Upper lobe of right lung (tissue), 1 donor: ENCODE results near the gene DCST2. TPM values are rescaled to one million over a fixed set of nuclear protein-coding genes. Genes with fewer than 3 reads are reported as not detected.
A peak's percentile ranks its signal among the peaks of the same experiment; 100 is the strongest.

Source experiments
- ATAC-seq: fragments of 200-7000 bp; cut with Tn5 transposase; one replicate; pipeline ENCODE4 v1.9.1; 2020; ENCODE audit warnings: mild to moderate bottlenecking, moderate library complexity
- DNase-seq: peaks from one replicate; pipeline ENCODE4 v3.0.0-alpha.2; 2020
- H3K27ac ChIP-seq: fragments of 200-600 bp; one replicate; pipeline ENCODE4 v1.8.0; 2022
- H3K27me3 ChIP-seq: fragments of 200-600 bp; one replicate; pipeline ENCODE4 v1.8.0; 2022; ENCODE audit warnings: mild to moderate bottlenecking
- H3K36me3 ChIP-seq: fragments of 200-600 bp; one replicate; pipeline ENCODE4 v1.8.0; 2022
- H3K4me1 ChIP-seq: fragments of 200-600 bp; one replicate; pipeline ENCODE4 v1.8.0; 2022
- H3K4me3 ChIP-seq: fragments of 200-600 bp; one replicate; pipeline ENCODE4 v1.8.0; 2022; ENCODE audit warnings: mild to moderate bottlenecking
- H3K9me3 ChIP-seq: fragments of 200-600 bp; one replicate; pipeline ENCODE4 v1.8.0; 2022
- CTCF ChIP-seq: fragments of 200-600 bp; IDR thresholded peaks from one replicate; pipeline ENCODE4 v1.8.0; 2022; ENCODE audit warnings: antibody characterized with exemption
- intact Hi-C: fragments of 100-400 bp; cut with DNase I; formaldehyde crosslinking; loops from one replicate; pipeline ENCODE4 v1.11.0; 2022
- total RNA-seq: library from RNA; stranded (reverse); fragmentation: NEBNext Ultra II Directional; extraction: Animal tissue kit (Norgen Biotek cat#: 25700); gene quantifications from one replicate; pipeline ENCODE4 v1.2.1, GENCODE V29; 2021
- donor health status: DM: no; HTN: yes; CAD: no; lungs with severe emphysema.

The DCST2 gene
- total RNA-seq, 1 donor from 2014 or later: 1.5 TPM

DNA sequence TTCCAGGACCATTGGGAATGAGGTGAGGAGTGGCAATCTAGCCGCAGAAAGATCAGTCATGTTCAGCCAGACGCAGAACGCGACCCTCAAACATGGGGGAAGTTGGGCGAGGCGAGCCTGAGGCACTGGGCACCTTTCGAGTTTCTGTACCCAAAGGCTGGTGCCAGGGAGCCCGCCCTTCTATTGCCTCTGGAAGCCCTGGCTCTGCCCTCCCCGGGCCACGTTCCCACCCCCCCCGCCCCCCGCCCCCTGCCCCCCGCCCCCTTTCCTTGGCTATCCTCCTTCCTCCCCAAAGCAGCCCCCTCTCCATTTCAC is 33.2 kb downstream of the DCST2 start:
- DNase-seq (no peak), ATAC-seq (no peak)
- Histone ChIP-seq H3K27me3 (no peaks in the 10 kb centered on the region), H3K36me3 (no peaks in the 10 kb centered on the region), H3K4me3 (peak overlapping the region; percentile 88), H3K9me3 (no peaks in the 10 kb centered on the region), H3K27ac (peak overlapping the region; percentile 90), H3K4me1 (peaks cover 32% of the 10 kb centered on the region)
- intact Hi-C loops: no loop called here
- TF ChIP-seq CTCF: no peak

DNA sequence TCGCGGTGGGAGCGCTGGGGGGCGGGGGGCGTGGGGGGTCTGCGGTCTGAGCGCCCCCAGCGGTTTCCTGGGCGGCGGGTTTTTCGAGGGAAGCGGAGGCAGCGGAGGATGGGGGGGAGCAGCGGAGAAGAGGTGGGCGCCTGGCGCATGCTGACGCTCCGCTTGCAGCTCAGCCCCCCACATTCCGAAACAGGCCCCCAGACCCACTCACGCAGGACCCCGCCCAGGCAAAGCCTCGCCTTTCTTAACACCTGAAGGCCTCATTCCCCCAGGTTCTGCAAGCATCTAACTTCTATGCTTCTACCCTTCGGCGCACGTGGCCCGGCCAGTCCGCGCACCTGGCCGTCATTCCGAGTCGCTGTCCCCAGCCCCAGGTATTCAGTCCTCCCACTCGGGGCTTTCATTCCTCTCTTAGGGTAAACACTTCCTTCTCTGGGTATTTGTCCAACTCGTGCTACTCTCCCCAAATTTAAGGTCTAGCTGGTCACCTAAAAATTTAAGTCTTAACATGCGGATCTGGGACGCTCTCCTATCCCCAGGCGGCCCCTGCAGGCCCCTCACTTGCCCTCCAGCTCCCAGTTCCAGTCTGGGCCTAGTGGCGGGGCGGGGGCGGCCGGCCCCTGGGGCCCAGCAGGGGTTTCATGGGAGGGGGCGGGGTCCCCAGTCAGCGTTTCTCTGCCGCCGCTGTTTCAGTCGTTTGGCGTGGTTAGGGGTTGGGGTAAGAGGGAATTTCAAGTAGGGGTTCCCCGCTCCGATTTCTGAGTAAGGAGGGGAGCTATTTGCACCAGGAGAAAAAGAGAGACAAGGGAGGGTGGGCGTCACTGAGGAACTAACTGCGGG is 33.8 kb downstream of the DCST2 start:
- DNase-seq: peak; percentile 75
- H3K4me3 ChIP-seq: peak overlapping the region; percentile 88
- no peaks in the 10 kb centered on the region for H3K36me3 ChIP-seq
- H3K27me3 ChIP-seq: no peaks in the 10 kb centered on the region
- H3K27ac ChIP-seq: peak overlapping the region; percentile 90
- intact Hi-C loops: no loop called here
- no peaks in the 10 kb centered on the region for H3K9me3 ChIP-seq
- H3K4me1 ChIP-seq: peaks cover 26% of the 10 kb centered on the region
- TF ChIP-seq CTCF: no peak
- no peak for ATAC-seq

DNA sequence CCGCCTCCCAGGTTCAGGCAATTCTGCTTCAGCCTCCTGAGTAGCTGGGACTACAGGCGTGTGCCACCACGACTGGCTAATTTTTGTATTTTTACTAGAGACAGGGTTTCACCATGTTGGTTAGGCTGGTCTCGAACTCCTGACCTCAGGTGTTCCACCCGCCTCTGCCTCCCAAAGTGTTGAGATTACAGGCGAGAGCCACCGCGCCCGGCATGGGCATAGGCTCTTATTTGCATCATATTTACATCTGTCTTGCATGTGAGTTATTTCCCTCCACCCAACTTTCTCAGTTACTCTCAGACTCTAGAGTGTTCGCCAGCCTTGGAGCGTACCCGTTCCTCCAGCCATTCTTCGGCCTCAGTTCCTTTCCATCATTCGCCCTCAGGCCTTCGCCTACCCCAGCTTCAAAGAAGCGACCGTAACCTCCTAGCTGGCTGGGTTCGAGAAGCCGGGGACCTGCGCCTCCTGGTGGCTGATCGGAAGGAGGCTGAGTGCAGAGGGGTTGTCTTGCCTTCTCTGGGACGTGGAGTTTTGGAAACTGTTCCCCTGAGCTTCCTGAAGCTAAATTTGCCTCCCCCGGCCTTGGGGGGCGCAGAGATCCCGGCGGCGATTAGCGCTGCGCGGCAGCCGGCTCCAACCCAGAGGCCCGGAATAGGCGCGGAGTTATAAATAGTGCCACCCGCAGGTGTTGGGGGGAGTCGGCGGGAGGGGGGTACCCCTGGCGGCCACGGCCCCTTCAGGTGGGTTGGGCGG is 34.6 kb downstream of the DCST2 start:
- Histone ChIP-seq H3K27me3 (no peaks in the 10 kb centered on the region), H3K9me3 (no peaks in the 10 kb centered on the region), H3K4me1 (peaks cover 18% of the 10 kb centered on the region), H3K27ac (peak overlapping the region; percentile 90), H3K36me3 (no peaks in the 10 kb centered on the region), H3K4me3 (peak overlapping the region; percentile 88)
- intact Hi-C loops: no loop called here
- ATAC-seq: no peak
- peak; percentile 86 for DNase-seq
- peak; percentile 81 for TF ChIP-seq CTCF

- H3K27ac ChIP-seq: no peak overlapping the region
- no peaks in the 10 kb centered on the region for H3K9me3 ChIP-seq
- H3K36me3 ChIP-seq: no peaks in the 10 kb centered on the region
- no peak for TF ChIP-seq CTCF
- ATAC-seq: no peak
- H3K4me3 ChIP-seq: no peak overlapping the region
- peaks cover 17% of the 10 kb centered on the region for H3K4me1 ChIP-seq
- no peaks in the 10 kb centered on the region for H3K27me3 ChIP-seq
- peak; percentile 37 for DNase-seq
- intact Hi-C loops: no loop called here
Measured at GRCh38 chr1:154998201-154998780, 35.3 kb downstream of the DCST2 start.

DNA sequence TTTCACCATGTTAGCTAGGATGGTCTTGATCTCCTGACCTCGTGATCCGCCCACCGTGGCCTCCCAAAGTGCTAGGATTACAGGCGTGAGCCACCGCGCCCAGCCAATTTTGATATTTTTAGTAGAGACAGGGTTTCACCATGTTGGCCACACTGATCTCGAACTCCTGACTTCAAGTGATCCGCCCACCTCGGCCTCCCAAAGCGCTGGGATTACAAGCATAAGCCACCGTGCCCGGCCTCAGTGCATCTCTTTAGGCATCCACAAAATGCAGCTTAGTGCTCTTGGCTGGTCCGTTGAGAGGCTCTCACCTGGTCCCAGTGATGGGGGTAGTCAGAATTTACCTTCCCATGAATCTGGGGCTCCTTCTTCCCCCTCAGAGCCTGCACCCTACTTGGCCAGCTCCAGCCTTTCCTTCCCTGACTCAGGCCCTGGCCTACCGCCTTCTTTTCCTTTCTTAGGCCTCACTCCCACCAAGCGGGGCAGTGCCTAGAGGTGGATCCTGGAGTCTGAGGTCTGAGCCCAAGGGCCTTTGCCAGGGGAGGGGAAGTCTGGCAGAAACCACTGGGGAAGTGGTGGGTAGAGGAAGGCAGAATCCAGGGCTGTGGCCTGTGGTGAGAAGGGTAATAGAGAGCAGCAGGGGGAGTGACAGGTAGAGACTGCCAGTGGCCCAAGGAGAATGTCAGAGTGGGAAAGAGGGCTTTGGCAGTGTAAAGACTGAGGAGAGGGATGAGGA is 36.4 kb downstream of the DCST2 start:
- H3K9me3 ChIP-seq: no peaks in the 10 kb centered on the region
- no peak overlapping the region for H3K27ac ChIP-seq
- H3K27me3 ChIP-seq: no peaks in the 10 kb centered on the region
- no peak overlapping the region for H3K4me3 ChIP-seq
- TF ChIP-seq CTCF: no peak
- intact Hi-C loops: no loop called here
- H3K4me1 ChIP-seq: peaks cover 17% of the 10 kb centered on the region
- no peaks in the 10 kb centered on the region for H3K36me3 ChIP-seq
- DNase-seq (peak; percentile 55), ATAC-seq (no peak)
